ENCODE results near the gene ANGPTL8. TPM values are rescaled to one million over a fixed set of nuclear protein-coding genes. Genes with fewer than 3 reads are reported as not detected.

Gene ANGPTL8
- total and polyA plus RNA-seq, 10 of the 15 experiments (the other 5 are each of a cell fraction or from before 2014, with no cell fraction given): not detected

GRCh38 chr19:11198769-11199424 is 40.5 kb upstream of the ANGPTL8 start:
- POLR2A ChIA-PET: interaction anchor here (0.9 kb wide), 1 partner anchor 11 kb away, joined by 3 read pairs; no protein-coding TSS in a partner anchor
- RAD21 ChIA-PET (ENCODE audit: unreplicated experiment): interaction anchor here (0.6 to 1.5 kb wide), 2 partner anchors 16 to 261 kb away, joined by 3 read pairs; no protein-coding TSS in a partner anchor
- in situ Hi-C loops (cut with MboI): no loop called here
- ATAC-seq (no peak), FAIRE-seq (no peak), DNase-seq (ENCODE audit: low read depth, low spot score) (no peak)
- no peak overlapping the region for H3K27ac ChIP-seq (ENCODE audit: control insufficient read depth, insufficient read depth)
- SMC1A ChIA-PET (ENCODE audit: uncharacterized antibody, unreplicated experiment): interaction anchor here (1.7 kb wide), 1 partner anchor 43 kb away, joined by 7 read pairs; the partner anchor contains the start of gene SPC24
- intact Hi-C loops (cut with micrococcal nuclease; ENCODE audit: unreplicated experiment): no loop called here
- 67% methylated on average over 7 of the region's 7 CpGs for WGBS (ENCODE audit: insufficient coverage, insufficient replicate concordance, low lambda C conversion rate, missing lambda C conversion rate)
- H3K36me3 ChIP-seq (ENCODE audit: control insufficient read depth in 2 of 2, insufficient read depth in 2 of 2, low read length in 1 of 2): no peaks in the 10 kb centered on the region; a peak in 1 of 4 replicates
- no peaks in the 10 kb centered on the region for H3K27me3 ChIP-seq (replicated peaks in 1 of 2; ENCODE audit: control insufficient read depth in 2 of 2, insufficient read depth in 2 of 2, low read length in 1 of 2)
- no peak overlapping the region for H2AFZ ChIP-seq (ENCODE audit: control insufficient read depth, low read depth, low read length)
- peaks cover 3% of the 10 kb centered on the region for H3K79me2 ChIP-seq (ENCODE audit: control insufficient read depth, insufficient read depth, low read length)
- peaks cover 11% of the 10 kb centered on the region for H3K4me1 ChIP-seq (ENCODE audit: control insufficient read depth, insufficient read depth, low read length)
- no peak overlapping the region for H3K9ac ChIP-seq (ENCODE audit: control insufficient read depth, insufficient read depth, low read length)
- no peaks in the 10 kb centered on the region for H3K9me3 ChIP-seq (replicated peaks; ENCODE audit: control insufficient read depth, insufficient read depth, low read length)
- H4K20me1 ChIP-seq (ENCODE audit: control insufficient read depth, insufficient read depth): no peaks in the 10 kb centered on the region
- CTCF ChIA-PET: interaction anchor here (0.6 to 0.7 kb wide), 2 partner anchors 72 to 93 kb away, joined by 3 to 4 read pairs; no protein-coding TSS in a partner anchor
- no peak overlapping the region for H3K4me3 ChIP-seq
- no TSS peak for BruUV-seq (replicated peaks)
- H3K4me2 ChIP-seq (ENCODE audit: control insufficient read depth, insufficient read depth): no peak overlapping the region
- TF ChIP-seq HSF1 (IDR thresholded peaks at IDR 0.05; ENCODE audit: low read depth, low read length) (no peak), CBFB (IDR thresholded peaks at IDR 0.05; ENCODE audit: low read depth) (no peak), POLR2AphosphoS2 (IDR thresholded peaks at IDR 0.05; ENCODE audit: low read depth, low read length) (no peak), SKIL (IDR thresholded peaks at IDR 0.05; ENCODE audit: low read depth, poor library complexity, severe bottlenecking) (no peak), BCL3 (IDR thresholded peaks at IDR 0.05; ENCODE audit: borderline replicate concordance, insufficient read depth, low read depth, low read length, poor library complexity, severe bottlenecking) (no peak), FOXK2 (IDR thresholded peaks at IDR 0.05) (no peak), SUPT20H (IDR thresholded peaks at IDR 0.05; ENCODE audit: borderline replicate concordance, control insufficient read depth, low read depth, low read length) (no peak), NR2C2 (IDR thresholded peaks at IDR 0.05; ENCODE audit: borderline replicate concordance, control insufficient read depth, insufficient read length, low read depth) (no peak), PRDM15 (CRISPR knock-in tag; IDR thresholded peaks at IDR 0.05) (no peak), PAX5 (IDR thresholded peaks at IDR 0.05; ENCODE audit: borderline replicate concordance, low read depth, low read length) (no peak), TAF1 (IDR thresholded peaks at IDR 0.05; ENCODE audit: borderline replicate concordance, low read depth, low read length) (no peak), BMI1 (IDR thresholded peaks at IDR 0.05; ENCODE audit: borderline replicate concordance) (no peak), POLR2AphosphoS5 (IDR thresholded peaks at IDR 0.05; ENCODE audit: low read length) (no peak), RUNX3 (IDR thresholded peaks at IDR 0.05; ENCODE audit: low read length) (no peak), ZNF207 (IDR thresholded peaks at IDR 0.05; ENCODE audit: borderline replicate concordance) (no peak)

Measured in GM12878 (cell line).